ENCODE results near the gene CACNA1B.
"Not testable (repeated sequence)": the region's sequence is repeated elsewhere in the genome, so short reads cannot be mapped to it uniquely, and the experiment has no call there.

CACNA1B gene

DNA sequence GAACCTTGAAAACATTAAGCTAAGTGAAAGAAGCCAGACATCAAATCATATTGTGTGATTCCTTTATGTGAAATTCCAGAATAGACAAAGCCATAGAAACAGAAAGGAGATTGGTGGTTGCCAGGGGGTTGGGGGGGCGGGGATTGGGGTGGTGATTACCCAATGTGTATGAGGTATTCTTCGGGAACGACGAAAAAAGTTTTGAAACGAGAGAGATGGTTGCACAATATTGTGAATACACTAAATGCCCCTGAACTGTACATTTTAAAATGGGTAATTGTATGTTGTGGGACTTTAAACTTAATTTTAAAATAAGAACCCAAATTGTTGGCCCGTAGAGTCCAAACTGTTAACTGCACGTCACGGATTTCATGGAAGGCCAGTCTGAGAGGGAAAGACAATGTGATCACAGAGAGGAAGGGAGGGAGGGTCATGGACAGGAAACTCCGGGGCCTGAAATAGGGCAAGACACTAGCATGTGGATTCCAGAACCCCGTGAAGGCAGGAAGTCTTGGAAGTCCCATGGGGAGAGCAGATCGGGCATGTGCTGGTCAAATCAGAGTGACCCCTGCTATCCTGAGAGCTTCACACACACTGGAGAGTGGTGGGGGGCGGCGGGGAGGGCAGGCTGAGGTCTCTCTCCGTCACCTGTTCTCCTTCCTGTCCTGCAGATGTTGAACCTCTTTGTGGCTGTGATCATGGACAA is 218.4 kb downstream of the CACNA1B start:
- no peak for DNase-seq (ENCODE audit: low read depth, low spot score)

DNA sequence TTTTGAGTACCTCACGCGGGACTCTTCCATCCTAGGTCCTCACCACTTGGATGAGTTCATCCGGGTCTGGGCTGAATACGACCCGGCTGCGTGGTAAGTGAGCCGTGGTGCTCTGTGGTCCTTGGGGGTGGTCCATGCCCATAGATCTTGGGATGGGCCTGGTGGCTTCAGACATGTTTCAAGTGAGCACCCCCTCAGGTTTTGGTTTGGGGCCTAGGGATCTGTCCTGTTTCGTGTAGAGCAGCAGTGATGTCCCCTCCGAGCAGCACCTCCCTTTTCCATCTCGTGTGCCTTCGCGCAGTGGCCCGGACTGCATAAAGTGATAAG is 218.9 kb downstream of the CACNA1B start:
- DNase-seq (ENCODE audit: low read depth, low spot score): no peak

DNA sequence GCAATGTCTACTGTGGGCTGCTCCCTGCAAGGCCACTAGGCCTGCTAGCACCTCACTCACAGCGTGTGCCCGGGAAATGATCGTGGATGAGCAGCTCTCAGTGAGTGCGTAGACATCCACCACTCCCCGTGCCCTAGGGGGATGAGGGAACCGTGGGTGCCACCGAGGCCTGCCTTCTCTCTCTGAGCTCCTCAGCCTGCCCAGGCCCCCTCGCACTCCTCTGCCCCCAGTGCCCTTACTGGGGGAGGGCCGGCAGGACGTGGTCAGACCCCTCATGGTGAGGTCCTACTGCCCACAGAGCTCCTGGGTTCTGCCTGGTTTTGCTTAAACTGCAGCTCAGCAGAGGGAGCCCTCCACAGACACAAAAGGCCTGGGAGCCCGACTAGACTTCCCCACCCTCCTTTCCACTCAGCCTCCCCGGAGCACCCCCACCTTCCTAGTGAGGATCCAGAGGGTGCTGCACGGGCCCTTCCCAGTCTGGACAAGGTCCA is 220.0 kb downstream of the CACNA1B start:
- DNase-seq (ENCODE audit: low read depth, low spot score): no peak

DNA sequence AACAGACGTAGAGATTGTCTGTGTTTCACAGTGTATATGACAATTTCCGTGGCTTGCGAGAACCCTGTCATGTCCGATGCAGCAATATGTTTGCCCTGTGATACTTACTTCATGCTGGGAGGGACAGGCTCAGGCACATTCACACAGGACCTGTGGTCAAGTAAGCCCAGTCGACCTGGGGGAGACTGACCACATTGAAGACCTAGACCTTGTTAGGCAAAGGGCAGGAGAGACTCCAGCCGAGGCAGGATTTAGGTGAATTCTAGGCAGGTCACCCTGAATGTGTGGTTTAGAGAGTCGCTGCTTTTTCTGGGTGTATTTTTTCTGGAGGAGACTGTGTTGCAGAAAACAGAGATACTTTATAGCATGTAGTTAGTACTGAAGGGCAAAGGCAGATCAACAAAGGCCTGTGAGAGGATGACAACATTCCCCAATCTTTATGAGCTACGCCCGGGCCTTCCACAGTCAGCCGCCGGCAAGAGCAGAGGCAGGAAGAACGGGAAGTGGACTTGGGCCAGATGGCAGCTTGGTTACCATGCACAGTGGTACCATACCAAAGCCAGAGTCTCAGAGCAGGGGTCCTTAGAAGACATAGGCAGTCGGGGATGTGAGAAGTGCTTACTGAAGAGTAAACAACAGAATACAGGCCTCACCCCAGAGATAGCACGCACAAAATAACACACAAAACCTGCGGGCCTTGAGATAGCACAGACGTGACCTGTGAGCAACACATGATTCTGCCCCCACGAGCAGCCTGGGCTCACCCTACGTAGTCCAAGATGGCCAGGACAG is 220.7 kb downstream of the CACNA1B start:
- no peak for DNase-seq (ENCODE audit: low read depth, low spot score)

DNA sequence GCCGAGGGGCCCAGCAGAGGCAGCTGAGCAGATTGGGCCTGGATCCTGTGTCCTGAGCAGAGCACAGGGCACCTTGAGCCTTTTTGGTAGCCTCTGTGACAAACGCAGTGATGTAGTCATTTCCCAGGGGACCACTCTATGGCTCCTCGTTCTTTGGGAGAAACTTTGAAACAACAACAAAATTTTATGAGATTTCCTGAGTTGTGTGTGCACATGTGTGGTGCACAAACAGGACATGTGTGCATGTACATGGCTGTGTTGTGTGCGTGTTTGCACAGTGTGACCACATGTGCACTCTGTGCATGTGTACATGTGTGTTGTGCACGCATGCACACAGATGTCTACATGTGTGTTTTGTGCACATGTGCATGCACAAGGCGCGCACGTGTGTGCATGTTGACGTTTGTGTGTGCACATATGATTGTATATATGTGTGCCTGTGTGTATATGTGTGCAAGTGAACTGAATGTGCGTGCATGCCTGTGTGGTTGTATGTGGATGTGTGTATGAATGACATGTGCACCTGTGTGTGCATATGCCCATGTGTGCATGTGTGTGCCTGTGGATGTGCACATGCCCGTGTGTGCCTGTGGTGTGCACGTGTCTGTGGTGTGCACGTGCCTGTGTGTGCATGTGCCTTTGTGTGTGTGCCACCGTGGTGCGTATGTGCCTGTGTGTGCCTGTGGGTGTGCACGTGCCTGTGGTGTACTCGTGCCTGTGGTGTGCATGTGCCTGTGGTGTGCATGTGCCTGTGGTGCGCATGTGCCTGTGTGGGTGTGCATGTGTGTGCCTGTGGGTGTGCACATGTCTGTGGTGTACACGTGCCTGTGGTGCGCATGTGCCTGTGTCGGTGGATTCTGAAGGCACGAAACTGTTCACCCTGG is 221.6 kb downstream of the CACNA1B start:
- no peak for DNase-seq (ENCODE audit: low read depth, low spot score)

DNA sequence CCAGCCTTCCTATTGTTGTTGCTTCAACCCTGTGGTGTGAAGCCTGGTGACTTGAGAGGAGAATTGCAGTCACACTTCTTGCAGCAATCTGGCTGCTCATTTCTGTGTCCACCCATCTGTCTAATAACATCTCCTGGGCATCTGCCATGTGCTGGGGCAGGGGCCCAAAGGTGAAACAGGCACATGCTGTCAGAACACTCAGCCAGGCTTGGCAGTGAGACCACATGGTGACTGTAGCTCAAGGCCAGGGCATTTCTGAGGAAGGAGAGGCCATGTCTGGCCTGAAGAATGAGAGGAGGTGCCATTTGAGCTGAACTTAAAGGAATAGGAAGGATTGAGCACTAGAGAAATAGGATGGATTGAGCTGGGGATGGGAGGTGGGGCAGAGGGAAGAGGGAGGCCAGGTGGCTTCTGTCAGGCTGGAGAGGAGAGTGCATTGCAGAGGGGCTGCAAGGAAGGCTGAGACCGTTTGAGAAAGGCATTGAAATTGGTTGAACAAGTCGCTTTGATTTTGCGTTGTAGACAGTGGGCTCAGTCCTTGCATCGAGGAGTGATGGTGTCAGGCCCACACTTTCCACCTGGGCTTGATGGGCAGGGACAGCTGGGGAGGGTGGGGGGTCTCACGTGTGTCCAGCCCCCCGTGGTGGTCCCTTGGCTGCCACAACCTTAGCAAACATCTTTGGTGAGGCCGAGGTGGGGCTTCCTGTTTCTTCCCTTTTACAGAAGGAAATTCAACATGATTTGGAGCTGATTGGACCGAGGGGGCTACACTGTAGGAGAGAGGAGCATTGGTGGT is 222.4 kb downstream of the CACNA1B start:
- no peak for DNase-seq (ENCODE audit: low read depth, low spot score)

DNA sequence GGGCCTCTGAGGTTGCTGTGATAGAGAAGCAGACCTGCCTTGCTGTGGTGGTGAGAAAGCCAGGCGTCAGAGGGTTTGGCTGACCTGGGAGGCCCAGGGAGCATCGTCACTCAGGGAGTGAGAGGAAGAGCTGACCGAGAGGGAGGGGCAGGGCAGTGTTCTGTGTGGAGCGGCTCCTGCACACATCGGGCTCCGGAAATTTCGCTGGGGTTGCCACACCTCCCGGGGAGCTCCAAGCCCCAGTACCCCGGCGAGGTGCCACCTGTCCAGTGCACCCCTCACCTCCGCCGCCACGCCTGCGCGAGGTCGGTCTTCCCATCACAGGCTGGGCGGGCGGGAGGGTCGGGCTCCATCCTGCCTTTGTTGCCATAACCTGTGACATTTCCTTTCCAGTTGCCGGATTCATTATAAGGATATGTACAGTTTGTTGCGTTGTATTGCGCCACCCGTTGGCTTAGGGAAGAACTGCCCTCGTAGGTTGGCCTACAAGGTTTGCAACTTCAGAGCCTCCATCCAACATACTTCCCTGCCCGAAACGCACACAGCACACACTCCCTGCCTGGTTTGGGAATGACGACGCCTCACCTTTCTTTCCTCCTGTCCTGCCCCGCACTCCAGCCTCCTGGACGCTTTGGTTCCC is 223.2 kb downstream of the CACNA1B start:
- DNase-seq (ENCODE audit: low read depth, low spot score): peak; percentile 12

DNA sequence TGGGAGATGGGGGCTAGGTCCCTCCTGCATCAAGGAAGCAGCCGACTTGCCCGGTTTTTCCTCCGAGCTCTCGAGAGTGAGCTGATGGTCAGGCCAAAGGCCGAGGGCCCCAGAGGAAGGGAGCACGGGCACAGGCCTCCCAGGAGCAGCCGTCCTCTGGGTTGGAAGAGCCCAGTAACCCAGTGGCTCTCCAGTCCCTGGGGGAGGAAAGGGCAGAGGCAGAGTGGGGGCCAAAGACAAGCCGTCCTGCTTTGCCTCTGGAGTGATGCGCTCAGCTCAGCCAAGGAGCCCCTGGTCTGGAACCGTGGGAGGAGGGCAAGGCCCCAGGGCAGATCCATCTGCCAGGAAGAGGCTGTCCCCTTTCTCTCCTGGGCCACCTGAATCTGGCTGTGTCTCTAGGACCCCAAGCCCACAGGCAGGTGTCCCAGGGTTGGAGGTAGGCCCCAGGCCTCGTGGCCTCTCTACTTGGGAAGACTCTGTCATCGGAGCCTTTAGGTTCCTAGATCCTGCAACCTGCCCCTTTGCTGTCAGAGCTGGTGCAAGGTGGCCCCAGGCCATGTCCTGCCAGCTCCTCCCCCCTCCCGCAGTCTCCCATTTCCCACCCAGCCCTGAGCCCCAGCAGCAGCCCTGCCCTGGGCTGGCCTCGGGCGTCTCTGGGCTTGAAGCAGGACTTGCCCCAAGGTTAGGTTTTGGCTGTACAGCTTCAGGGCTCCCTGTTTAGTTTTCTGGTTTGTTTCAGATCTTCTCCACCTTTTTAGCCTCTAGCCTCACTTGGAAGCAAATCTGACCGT is 224.1 kb downstream of the CACNA1B start:
- no peak for DNase-seq (ENCODE audit: low read depth, low spot score)

DNA sequence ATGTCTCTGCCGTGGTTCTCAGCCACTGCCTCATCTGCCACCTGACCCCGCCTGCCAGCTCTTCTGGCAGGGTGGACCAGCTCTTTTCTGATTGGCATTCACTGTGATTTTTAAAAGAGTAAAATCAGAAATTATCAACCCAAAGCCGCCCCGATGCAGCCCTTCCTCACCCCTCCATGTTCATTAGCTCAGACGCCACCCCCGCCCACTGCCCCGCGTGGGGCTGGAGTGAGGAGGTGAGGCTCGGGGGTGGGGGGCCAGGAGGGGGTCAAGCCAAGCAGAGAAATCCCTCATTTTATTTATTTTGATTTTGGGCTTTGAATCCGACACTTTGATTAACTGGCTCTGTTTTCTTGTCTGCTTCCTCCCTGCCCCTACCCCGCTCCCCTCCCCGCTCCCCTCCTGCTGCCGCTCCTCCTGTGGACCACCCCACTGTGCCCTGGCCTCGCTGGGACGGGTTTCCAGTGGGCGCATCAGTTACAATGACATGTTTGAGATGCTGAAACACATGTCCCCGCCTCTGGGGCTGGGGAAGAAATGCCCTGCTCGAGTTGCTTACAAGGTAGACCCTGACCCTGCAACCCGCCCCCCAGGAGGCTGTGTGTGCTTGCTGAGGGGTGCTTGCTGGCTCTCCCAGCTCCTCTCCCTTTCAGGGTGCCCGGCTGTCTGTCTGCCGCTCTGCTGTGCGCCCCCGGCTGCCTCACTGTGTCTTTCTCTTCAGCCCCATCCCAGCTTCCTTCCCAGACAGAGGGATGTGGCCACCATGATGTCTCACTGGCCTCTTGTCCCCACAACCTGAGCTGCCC is 224.9 kb downstream of the CACNA1B start:
- DNase-seq (ENCODE audit: low read depth, low spot score): no peak

DNA sequence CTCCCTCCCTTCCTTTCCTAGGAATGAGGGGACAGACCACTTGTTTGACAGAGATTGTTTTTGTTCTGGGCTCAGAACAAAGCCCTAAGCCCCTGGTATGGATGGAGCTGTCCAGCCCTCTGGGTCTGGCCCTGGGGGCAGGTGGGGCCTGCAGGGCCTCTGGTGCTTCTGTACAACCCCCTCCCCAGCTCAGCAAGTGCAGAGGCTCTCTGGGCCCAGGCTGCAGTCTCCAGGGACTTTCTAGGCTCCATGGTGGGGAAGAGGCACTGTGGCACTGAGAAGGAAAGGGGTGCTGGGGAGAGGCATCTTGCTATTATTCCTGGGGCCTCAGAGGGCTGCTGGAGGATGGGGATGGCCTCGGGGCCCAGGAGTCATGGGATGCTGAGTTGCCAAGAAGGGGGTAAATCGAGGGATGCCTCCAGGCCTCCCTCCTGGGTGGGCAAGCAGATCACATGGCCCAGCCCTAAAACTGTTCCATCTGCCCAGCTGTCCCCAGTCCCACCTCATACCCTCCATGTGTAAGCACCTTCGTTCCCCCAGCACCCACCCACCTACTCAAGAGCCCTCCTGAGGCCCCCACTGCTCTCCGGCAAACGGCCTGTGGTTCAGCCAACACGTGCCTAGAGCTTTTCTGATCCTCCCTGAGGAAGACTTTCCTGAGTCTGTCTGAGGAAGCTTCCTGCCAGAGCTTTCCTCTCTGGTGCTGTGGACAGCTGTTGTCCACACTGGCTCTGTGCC is 225.7 kb downstream of the CACNA1B start:
- no peak for DNase-seq (ENCODE audit: low read depth, low spot score)

DNA sequence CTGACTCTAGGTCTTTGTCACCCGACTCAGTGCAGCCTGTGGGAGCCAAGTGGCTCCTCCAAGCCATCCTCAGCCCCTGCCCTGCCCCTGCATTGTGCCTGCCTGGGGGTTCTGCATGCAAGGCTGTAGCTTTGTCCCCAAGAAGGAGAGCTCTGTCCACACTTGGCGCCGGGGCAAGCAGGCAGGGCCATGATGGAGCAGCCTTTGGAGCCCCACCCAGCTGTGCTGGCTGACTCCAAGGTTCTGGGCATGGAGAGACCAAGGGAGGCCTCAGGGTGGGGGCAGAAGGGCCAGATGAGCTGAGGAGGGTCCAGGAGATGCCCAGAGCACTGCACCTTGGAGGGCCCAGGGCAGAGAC is 226.2 kb downstream of the CACNA1B start:
- no peak for DNase-seq (ENCODE audit: low read depth, low spot score)

DNA sequence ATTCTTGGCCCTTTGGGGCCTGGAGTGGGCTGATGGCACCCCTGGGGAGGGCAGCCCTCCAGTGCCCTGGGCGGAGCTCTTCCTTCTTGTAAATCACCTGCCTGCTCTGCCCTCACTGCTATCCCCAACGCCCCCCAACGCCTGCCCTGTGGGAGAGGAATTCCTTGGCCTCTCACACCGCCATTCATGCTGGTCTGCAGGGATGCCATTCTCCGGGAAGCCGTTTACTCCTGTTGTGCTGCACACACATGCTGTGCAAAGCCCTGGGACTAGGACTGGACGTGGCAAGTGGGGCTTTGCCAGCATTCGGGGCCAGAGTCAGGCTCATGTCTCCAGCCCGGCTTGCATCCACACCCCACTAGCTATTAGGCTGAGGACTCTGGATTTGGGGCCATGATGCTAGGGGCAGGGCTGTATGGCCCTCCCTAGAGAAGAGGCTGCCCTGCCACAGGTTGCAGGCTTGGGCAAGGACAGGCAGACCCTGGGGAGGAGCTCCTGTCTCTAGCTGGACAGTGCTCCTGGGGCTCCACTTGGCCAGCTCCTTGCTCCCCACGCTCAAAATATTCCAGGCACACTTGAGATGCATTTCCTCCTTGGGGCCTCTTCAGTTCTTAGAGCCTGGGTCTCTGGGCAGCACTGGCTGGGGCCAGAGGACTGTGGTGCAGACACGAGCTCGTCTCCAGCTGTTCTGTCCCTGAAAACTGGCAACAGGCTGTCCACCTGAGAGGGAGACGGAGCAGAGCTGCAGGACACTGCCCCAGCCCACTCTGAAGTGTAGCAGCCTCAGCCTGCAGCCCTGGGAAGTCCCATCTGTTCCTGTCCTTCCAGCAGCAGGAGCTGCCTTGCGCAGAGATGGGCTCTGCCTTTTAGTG is 226.9 kb downstream of the CACNA1B start:
- DNase-seq (ENCODE audit: low read depth, low spot score): no peak

DNA sequence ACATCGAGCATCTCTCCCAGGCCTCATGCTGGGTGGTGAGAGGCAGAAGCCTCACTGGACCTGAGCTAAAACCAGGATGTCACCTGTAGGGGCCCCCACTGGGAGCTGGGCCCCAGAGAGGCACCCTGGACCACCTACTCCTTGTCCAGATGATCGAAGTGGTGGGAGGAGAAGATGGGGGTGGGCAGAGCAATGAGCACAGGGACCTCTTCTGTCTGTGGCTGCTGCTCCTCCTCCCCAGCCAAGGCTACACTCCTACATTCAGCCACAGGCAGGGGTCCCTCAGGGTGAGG is 227.5 kb downstream of the CACNA1B start:
- no peak for DNase-seq (ENCODE audit: low read depth, low spot score)

DNA sequence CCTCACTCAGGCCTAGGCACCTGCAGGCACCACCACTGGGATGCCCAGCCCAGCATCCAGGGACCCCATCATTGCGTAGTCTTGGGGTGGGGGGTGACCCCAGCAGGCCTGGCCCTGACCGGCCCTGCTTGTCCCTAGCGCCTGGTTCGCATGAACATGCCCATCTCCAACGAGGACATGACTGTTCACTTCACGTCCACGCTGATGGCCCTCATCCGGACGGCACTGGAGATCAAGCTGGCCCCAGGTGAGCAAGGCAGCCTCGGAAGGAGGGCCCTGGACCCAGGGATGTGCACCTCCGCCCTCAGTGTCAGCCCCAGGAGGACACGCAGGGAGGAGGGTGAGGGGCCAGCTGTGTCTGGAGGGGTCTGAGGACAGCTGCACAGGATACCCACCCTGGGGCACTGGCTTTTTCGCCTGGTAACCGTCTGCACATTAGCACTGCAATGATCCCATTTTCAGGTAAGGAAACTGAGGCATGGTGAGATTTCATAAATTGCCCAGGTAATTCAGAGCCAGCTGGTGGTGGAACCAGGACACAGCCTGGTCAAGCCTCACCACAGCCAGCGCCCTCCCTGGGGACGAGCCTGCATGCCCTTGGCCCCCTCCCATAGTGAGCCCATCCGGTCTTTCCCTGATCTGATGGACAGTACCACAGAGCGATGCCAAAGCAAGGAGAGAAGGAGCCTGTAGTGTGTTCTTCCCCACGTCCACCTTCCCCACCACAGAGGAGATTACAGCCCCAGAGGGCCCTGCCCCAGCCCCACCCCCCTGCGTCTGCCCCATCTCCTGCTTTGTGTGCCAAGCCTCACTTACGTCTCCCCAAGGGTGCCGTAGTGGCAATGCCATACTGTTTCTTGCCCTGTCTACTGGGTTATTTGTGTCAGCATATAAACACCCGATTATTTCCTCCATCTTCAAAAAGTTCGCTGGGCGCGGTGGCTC is 228.3 kb downstream of the CACNA1B start:
- no peak for DNase-seq (ENCODE audit: low read depth, low spot score)

DNA sequence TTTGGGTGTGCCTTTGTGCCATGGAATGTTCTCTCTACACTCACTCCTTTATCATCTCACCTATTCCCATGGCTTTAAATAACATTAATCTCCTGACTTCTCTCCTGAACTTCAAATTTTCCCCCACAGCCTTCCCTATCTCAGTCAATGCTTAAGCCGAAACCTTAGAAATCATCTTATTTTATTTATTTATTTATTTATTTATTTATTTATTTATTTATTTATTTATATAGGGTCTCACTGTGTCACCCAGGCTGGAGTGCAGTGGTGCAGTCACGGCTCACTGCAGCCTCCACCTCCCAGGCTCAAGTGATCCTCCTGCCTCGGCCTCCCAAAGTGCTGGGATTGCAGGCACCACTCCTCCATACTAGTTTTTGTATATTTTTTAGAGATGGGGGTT is 229.5 kb downstream of the CACNA1B start:
- not testable (repeated sequence) for DNase-seq (ENCODE audit: low read depth, low spot score)

DNA sequence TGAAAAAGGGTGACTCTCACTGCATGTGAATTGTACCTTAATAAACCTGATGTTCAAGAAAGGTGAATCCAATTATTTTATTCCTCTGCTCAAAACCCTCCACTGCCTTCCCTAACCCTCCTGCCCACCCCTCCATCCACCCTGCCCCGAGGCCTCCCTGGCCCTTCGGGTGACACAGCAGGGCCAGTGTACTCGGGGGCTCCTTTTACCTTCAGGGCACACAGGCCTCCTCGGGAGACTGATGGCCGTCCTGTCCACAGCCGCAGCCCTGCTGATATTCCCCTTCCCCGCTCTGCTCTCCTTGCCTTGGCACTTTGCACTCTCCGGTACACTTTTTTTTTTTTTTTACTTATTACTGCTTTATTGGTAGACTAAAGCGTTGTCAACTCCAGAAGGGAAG is 234.0 kb downstream of the CACNA1B start:
- DNase-seq (ENCODE audit: low read depth, low spot score): no peak
